ENCODE measurements around the gene ZFYVE21. TPM values are rescaled to one million over a fixed set of nuclear protein-coding genes. Genes with fewer than 3 reads are reported as not detected.

The ZFYVE21 gene
- total RNA-seq, 4 donors from 2014 or later, result 151 to 308 (median 224) TPM

- WGBS, 2 donors, result 67 to 70% methylated on average over 14 to 21 of the region's 28 CpGs
- peaks cover 0 to 33% (median 0%) of the 10 kb centered on the region in 4 donors for H3K4me1 ChIP-seq
- H3K9me3 ChIP-seq, result no peaks in the 10 kb centered on the region
- H3K4me3 ChIP-seq, result no peak overlapping the region
- H3K36me3 ChIP-seq, result peaks cover 0 to 95% (median 4%) of the 10 kb centered on the region in 3 donors
- no peaks in the 10 kb centered on the region for H3K27me3 ChIP-seq
- H3K27ac ChIP-seq, result peak overlapping the region in 2 of 4 donors; percentile 46 to 72
- no peak for TF ChIP-seq POLR2A (IDR thresholded peaks at IDR 0.05)
- TF ChIP-seq EP300 (IDR thresholded peaks at IDR 0.05), result peak in 1 of 2 donors; percentile 23
- no peak for TF ChIP-seq CTCF (IDR thresholded peaks at IDR 0.05)
- no peak for DNase-seq (ENCODE audit: low spot score in 2 of 2)
Observed at GRCh38 chr14:103705504-103706284, 9.9 kb upstream of the ZFYVE21 start.

- TF ChIP-seq EP300 (IDR thresholded peaks at IDR 0.05), result no peak
- TF ChIP-seq CTCF (IDR thresholded peaks at IDR 0.05), result no peak
- no peak for TF ChIP-seq POLR2A (IDR thresholded peaks at IDR 0.05)
- Histone ChIP-seq H3K4me3 (no peak overlapping the region), H3K9me3 (no peaks in the 10 kb centered on the region), H3K36me3 (peaks cover 0 to 84% (median 4%) of the 10 kb centered on the region in 3 donors), H3K4me1 (peaks cover 0 to 36% (median 0%) of the 10 kb centered on the region in 4 donors), H3K27ac (peak overlapping the region in 2 of 4 donors; percentile 8 to 17), H3K27me3 (no peaks in the 10 kb centered on the region)
- 75 to 87% methylated on average over 30 to 35 of the region's 41 CpGs for WGBS, 2 donors
- DNase-seq (ENCODE audit: low spot score in 2 of 2), result no peak
Observed at GRCh38 chr14:103706551-103707328, 8.9 kb upstream of the ZFYVE21 start.

DNA sequence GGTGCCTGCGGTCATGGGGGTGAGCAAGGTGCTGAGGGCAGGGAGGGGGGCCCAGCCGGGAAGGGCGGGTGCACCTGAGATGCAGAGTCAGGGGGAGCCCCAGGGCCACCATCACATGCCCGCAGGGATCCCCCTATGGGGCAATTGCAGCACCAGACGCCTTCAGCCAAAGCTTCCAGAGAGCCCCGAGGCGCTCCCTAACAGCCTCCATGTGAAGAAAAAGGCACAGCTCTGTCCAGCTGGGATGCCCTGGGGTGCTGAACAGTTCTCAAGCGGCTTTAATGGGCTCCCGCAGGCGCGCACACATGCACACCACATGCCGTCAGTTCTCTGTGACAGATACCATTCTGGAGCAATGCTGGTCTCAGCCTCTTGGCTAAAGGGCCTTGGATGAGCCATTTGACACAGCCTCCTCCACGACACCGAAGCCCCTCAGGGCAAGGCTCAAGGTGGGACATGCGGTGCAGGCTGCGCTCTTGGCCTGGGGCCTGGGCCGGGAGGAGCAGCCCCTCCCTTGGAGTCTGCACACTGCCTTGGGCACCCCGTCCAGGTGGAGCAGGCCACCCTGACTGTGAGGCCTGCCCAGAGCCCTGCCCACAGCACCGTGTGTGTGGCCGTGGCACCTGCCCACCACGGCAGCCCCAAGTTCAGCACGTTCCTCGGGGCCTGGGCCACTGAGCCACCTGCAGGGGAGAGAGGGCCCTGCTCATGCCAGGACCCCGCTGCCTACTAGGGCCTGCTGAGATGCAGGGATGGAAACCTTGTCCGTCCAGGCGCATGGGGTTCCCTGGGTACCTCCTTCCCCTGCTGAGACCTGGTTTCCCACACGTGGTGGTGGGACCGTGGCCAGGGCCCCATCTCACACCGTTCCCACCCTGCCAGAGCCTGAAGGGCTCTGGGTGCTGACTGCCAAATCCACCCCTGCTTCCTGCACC lies 8.0 kb upstream of the ZFYVE21 start:
- H3K36me3 ChIP-seq, result peaks cover 0 to 76% (median 4%) of the 10 kb centered on the region in 3 donors
- H3K4me3 ChIP-seq, result no peak overlapping the region
- H3K4me1 ChIP-seq, result peaks cover 0 to 42% (median 2%) of the 10 kb centered on the region in 4 donors
- no peak overlapping the region for H3K27ac ChIP-seq
- DNase-seq (ENCODE audit: low spot score in 2 of 2), result no peak
- no peaks in the 10 kb centered on the region for H3K27me3 ChIP-seq
- no peak for TF ChIP-seq POLR2A (IDR thresholded peaks at IDR 0.05)
- no peak for TF ChIP-seq EP300 (IDR thresholded peaks at IDR 0.05)
- no peak for TF ChIP-seq CTCF (IDR thresholded peaks at IDR 0.05)
- no peaks in the 10 kb centered on the region for H3K9me3 ChIP-seq
- WGBS, 2 donors, result 81 to 85% methylated on average over 14 to 26 of the region's 29 CpGs

GRCh38 chr14:103708750-103709187 lies 6.8 kb upstream of the ZFYVE21 start:
- WGBS, 2 donors, result 62 to 64% methylated on average over 18 of the region's 18 CpGs
- H3K27ac ChIP-seq, result peak overlapping the region in 2 of 4 donors; percentile 17 to 50
- TF ChIP-seq EP300 (IDR thresholded peaks at IDR 0.05) (no peak), POLR2A (IDR thresholded peaks at IDR 0.05) (no peak), CTCF (IDR thresholded peaks at IDR 0.05) (no peak)
- H3K9me3 ChIP-seq, result no peaks in the 10 kb centered on the region
- H3K4me1 ChIP-seq, result peaks cover 0 to 40% (median 2%) of the 10 kb centered on the region in 4 donors
- peaks cover 0 to 64% (median 4%) of the 10 kb centered on the region in 3 donors for H3K36me3 ChIP-seq
- H3K4me3 ChIP-seq, result no peak overlapping the region
- DNase-seq (ENCODE audit: low spot score in 2 of 2), result no peak
- no peaks in the 10 kb centered on the region for H3K27me3 ChIP-seq
